Measurements from ENCODE around the gene KRTAP5-3.
"Not testable (repeated sequence)": the region's sequence is repeated elsewhere in the genome, so short reads cannot be mapped to it uniquely, and the experiment has no call there.

Gene KRTAP5-3

DNA sequence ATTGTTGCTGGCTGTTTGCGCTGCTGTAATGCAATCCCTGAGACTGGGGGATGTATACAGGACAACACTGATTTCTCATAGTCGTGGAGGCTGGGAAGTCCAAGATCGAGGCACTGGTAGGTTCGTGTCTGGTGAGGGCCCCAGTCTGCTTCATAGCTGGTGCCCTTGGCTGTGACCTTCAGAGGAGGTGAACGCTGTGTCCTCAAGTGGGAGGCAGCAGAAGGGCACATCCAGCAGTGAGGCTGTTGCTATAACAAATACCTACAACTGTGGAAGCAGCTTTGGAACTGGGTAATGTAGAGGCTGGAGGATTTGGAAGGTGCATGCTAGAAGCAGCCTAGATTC is 42.6 kb upstream of the KRTAP5-3 start:
- H3K9me3 ChIP-seq = no peaks in the 10 kb centered on the region
- TF ChIP-seq, protein P1, sequence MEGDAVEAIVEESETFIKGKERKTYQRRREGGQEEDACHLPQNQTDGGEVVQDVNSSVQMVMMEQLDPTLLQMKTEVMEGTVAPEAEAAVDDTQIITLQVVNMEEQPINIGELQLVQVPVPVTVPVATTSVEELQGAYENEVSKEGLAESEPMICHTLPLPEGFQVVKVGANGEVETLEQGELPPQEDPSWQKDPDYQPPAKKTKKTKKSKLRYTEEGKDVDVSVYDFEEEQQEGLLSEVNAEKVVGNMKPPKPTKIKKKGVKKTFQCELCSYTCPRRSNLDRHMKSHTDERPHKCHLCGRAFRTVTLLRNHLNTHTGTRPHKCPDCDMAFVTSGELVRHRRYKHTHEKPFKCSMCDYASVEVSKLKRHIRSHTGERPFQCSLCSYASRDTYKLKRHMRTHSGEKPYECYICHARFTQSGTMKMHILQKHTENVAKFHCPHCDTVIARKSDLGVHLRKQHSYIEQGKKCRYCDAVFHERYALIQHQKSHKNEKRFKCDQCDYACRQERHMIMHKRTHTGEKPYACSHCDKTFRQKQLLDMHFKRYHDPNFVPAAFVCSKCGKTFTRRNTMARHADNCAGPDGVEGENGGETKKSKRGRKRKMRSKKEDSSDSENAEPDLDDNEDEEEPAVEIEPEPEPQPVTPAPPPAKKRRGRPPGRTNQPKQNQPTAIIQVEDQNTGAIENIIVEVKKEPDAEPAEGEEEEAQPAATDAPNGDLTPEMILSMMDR (IDR thresholded peaks at IDR 0.05) = no peak
- peaks cover 0 to 36% of the 10 kb centered on the region in 2 donors for H3K27me3 ChIP-seq
- peak in 1 of 2 donors; percentile 46 for DNase-seq
- no peak overlapping the region for H3K27ac ChIP-seq
- peaks cover 0 to 8% (median 4%) of the 10 kb centered on the region in 4 donors for H3K4me1 ChIP-seq
- intact Hi-C loops (cut with DNase I; ENCODE audit: low total_unique reads) = loop anchor here (5.0 to 10.0 kb wide), 2 partner anchors 41 to 504 kb away; no protein-coding TSS in a partner anchor
- H3K4me3 ChIP-seq = no peak overlapping the region
- H3K36me3 ChIP-seq = no peaks in the 10 kb centered on the region

DNA sequence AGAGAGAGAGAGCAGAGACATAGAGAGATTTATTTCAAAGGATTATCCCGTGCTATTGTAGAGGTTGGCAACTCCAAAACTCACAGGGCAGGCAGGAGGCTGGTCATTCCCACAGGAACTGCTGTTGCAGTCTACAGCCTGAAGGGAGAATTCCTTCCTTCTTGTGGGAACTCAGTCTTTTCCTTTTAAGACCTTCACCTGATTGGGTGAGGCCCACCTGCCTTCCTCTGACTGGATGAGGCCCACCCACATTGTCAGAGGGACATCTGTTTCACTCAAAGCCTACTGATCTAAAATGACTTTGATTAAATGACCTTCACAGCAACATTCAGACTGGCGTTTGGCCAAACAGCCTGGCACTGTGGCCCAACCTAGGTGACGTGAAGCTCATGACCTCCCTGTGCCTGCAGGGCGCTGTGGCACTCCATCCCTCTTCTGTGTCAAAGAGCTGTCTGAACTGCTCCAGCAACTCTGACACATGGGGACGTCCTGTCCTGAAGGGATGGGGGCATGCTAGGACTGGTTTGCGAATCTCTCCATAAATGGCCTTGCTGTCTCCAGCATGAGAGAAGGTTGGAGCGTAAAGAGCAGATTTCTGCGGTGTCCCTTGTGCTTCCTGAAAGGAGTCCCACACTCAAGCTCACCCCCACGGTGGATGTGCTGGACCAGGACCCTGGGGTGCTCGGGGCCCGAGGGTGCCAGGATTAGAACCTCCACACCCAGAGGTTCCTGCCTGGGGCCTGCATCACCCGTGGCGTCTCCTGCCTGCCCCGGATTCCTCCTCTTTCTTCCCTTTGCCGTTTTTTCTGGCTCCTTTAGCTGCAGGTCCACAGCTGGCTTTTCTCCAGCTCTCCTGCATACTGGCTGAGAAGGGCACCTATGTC is 42.0 kb upstream of the KRTAP5-3 start:
- H3K27me3 ChIP-seq = peaks cover 0 to 30% of the 10 kb centered on the region in 2 donors
- intact Hi-C loops (cut with DNase I; ENCODE audit: low total_unique reads) = loop anchor here (5.0 to 10.0 kb wide), 2 partner anchors 42 to 505 kb away; no protein-coding TSS in a partner anchor
- H3K27ac ChIP-seq = no peak overlapping the region
- no peaks in the 10 kb centered on the region for H3K36me3 ChIP-seq
- H3K4me3 ChIP-seq = no peak overlapping the region
- DNase-seq = no peak
- TF ChIP-seq, protein P1 (IDR thresholded peaks at IDR 0.05) = no peak
- H3K9me3 ChIP-seq = no peaks in the 10 kb centered on the region
- H3K4me1 ChIP-seq = peaks cover 0 to 8% (median 4%) of the 10 kb centered on the region in 4 donors

DNA sequence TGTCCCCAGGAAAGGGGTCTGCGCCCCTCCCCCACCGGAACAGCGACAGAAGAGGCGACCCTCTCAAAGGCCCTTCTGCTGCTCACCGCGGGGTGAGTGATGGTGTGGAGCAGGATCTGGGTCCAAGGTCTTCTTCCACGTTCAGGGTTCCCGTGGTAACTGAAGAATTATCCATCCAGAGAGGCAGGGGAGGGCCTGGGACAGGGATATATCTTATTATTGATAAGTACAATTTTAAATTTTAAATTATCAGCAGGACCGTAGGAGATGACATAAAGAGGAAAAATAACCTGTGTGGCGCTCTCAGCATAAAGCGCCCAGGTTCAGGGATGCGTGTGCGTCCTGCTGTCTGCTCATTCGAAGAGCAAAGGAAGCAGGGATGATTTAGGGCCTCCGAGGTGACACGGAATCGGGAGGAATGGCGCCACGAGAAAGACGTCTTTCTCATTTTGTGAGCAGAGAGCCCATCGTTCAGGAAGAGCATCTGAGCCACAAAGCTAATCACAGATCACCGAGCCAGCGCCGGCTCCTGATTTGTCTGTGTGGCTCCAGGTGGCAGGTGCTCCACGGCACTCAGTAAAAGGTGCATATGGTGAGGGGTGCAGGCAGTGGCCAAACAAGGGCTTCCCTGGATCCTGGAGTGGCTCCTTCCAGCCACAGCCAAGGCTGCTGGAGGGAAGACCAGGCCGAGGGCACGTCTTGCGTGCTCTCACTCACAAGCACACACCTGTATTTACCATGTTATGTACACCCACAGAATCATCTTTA is 40.6 kb upstream of the KRTAP5-3 start:
- peaks cover 0 to 8% (median 4%) of the 10 kb centered on the region in 4 donors for H3K4me1 ChIP-seq
- intact Hi-C loops (cut with DNase I; ENCODE audit: low total_unique reads) = no loop called here
- no peaks in the 10 kb centered on the region for H3K36me3 ChIP-seq
- peaks cover 0 to 26% of the 10 kb centered on the region in 2 donors for H3K27me3 ChIP-seq
- TF ChIP-seq, protein P1 (IDR thresholded peaks at IDR 0.05) = no peak
- H3K27ac ChIP-seq = no peak overlapping the region
- no peak overlapping the region for H3K4me3 ChIP-seq
- H3K9me3 ChIP-seq = no peaks in the 10 kb centered on the region
- DNase-seq = peak in 1 of 2 donors; percentile 8

DNA sequence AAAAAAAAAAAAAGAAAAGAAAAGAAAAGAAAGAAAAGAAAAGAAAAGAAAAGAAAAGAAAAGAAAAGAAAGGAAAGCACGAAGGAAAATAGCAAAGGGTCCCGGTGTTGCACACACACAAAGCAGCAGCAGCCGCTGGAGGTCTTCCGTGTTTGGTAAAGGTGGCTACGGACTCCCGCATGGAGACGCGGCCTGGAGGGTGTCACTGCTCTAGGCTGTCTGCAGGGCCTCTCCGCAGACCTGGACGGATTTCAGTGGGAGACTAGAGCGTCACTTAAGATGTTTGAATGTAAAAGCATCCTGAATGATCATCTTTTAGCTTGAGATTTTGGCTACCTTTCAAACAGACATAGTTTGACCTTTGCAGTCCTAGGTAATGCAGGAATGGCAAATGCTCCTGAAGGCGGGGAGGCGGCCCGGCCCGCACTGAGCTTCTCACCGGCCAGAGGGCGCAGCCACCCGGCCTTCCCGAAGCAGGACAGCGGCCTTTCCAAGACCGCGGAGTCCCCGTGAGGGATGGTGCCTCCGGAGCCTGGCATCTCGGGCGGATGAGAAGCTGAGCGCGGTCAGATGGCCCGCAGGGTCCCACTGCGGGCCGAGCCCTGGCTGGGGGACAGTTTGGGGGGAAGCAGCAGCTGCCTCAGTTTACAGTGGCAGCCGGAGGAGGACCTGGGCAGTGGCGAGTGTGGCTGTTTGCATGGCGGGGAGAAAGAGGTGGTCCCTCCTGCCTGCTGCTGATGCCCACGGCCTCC is 39.8 kb upstream of the KRTAP5-3 start:
- no peaks in the 10 kb centered on the region for H3K9me3 ChIP-seq
- intact Hi-C loops (cut with DNase I; ENCODE audit: low total_unique reads) = no loop called here
- H3K36me3 ChIP-seq = no peaks in the 10 kb centered on the region
- TF ChIP-seq, protein P1 (IDR thresholded peaks at IDR 0.05) = no peak
- no peak for DNase-seq
- peaks cover 0 to 30% of the 10 kb centered on the region in 2 donors for H3K27me3 ChIP-seq
- H3K27ac ChIP-seq = no peak overlapping the region
- no peak overlapping the region for H3K4me3 ChIP-seq
- H3K4me1 ChIP-seq = peaks cover 0 to 7% (median 3%) of the 10 kb centered on the region in 4 donors

GRCh38 chr11:1646540-1646939 is 38.3 kb upstream of the KRTAP5-3 start:
- H3K27ac ChIP-seq; H3K9me3 ChIP-seq; intact Hi-C loops (cut with DNase I; ENCODE audit: low total_unique reads); H3K4me3 ChIP-seq; H3K36me3 ChIP-seq; H3K4me1 ChIP-seq; DNase-seq: not testable (repeated sequence)
- H3K27me3 ChIP-seq = peaks cover 0 to 31% of the 10 kb centered on the region in 2 donors
